IMR-90 (cell line): Measurements from ENCODE around the gene SLC25A26. TPM values are rescaled to one million over a fixed set of nuclear protein-coding genes. Genes with fewer than 3 reads are reported as not detected.

Experiments used
- ATAC-seq: fragments of 200-7000 bp; cut with Tn5 transposase; 2 replicates; pipeline ENCODE4 v1.9.1; 2020; ENCODE audit warnings: low read depth, mild to moderate bottlenecking, moderate library complexity
- BruUV-seq: library from RNA; stranded (reverse); fragments of 400-500 nt; replicated peaks from 2 replicates; lab custom pipeline; 2021; lab: Mats Ljungman, UMichigan
- CTCF ChIA-PET: fragments of 300-600 bp; formaldehyde crosslinking; extraction: SDS; loops from one replicate; lab custom pipeline; 2021; ENCODE audit warnings: antibody characterized with exemption; lab: Yijun Ruan, JAX
- POLR2A ChIA-PET: fragments of 300-600 bp; sonication (Branson Sonifier 250); formaldehyde crosslinking; loops from one replicate; lab custom pipeline; 2022; ENCODE audit warnings: antibody characterized with exemption; ENCODE audit not compliant: unreplicated experiment; lab: Charles Lee
- DNase-seq: peaks from one replicate; pipeline ENCODE4 v3.0.0; 2013
- H2AFZ ChIP-seq: replicated peaks from 2 replicates; pipeline ENCODE3; 2013; ENCODE audit warnings: low read length, mild to moderate bottlenecking; ENCODE audit not compliant: poor library complexity
- H2AK5ac ChIP-seq: 2 replicates; pipeline ENCODE4 v1.6.1; 2013; ENCODE audit warnings: low read depth, low read length, inconsistent platforms
- H2AK9ac ChIP-seq: replicated peaks from 2 replicates; pipeline ENCODE3; 2013; ENCODE audit warnings: mild to moderate bottlenecking, low read depth, low read length, moderate library complexity; ENCODE audit not compliant: poor library complexity
- H2BK120ac ChIP-seq: 2 replicates; pipeline ENCODE4 v1.6.1; 2013; ENCODE audit warnings: low read depth, low read length, inconsistent platforms
- H2BK15ac ChIP-seq: 3 replicates; pipeline ENCODE4 v1.6.1; 2013; ENCODE audit warnings: low read depth, low read length, inconsistent platforms
- H2BK20ac ChIP-seq: 2 replicates; pipeline ENCODE4 v1.6.1; 2013; ENCODE audit warnings: low read depth, mild to moderate bottlenecking, inconsistent platforms, low read length, moderate library complexity
- H2BK5ac ChIP-seq: 2 replicates; pipeline ENCODE4 v1.6.1; 2013; ENCODE audit warnings: mild to moderate bottlenecking, low read depth, low read length, inconsistent platforms; ENCODE audit not compliant: poor library complexity, severe bottlenecking
- H3K14ac ChIP-seq: replicated peaks from 2 replicates; pipeline ENCODE4 v1.6.1; 2013; ENCODE audit warnings: low read depth, low read length, inconsistent platforms
- H3K18ac ChIP-seq: 2 replicates; pipeline ENCODE4 v1.6.1; 2013; ENCODE audit warnings: low read depth, low read length, control low read depth
- H3K23ac ChIP-seq: 2 replicates; pipeline ENCODE4 v1.6.1; 2013; ENCODE audit warnings: low read depth, low read length, inconsistent platforms
- H3K27ac ChIP-seq: 2 replicates; pipeline ENCODE4 v1.5.1; 2013; ENCODE audit warnings: mild to moderate bottlenecking, control low read depth, low read length; ENCODE audit not compliant: insufficient read depth
- H3K27me3 ChIP-seq: 2 replicates; pipeline ENCODE4 v1.6.1; 2013; ENCODE audit warnings: low read length; ENCODE audit not compliant: control insufficient read depth, insufficient read depth
- H3K36me3 ChIP-seq: 2 replicates; pipeline ENCODE4 v1.6.1; 2013; ENCODE audit warnings: low read length, mixed read lengths; ENCODE audit not compliant: control insufficient read depth, insufficient read depth
- H3K4ac ChIP-seq: 2 replicates; pipeline ENCODE4 v1.6.1; 2013; ENCODE audit warnings: low read depth, low read length, inconsistent platforms
- H3K4me1 ChIP-seq: 2 replicates; pipeline ENCODE4 v1.6.1; 2013; ENCODE audit warnings: low read length, mixed read lengths; ENCODE audit not compliant: control insufficient read depth, insufficient read depth
- H3K4me2 ChIP-seq: 2 replicates; pipeline ENCODE4 v1.6.1; 2013; ENCODE audit warnings: low read depth, mild to moderate bottlenecking, control low read depth, low read length, moderate library complexity
- H3K4me3 ChIP-seq: 2 replicates; pipeline ENCODE4 v1.5.1; 2013; ENCODE audit warnings: low read depth, mild to moderate bottlenecking, control low read depth, low read length, moderate library complexity; ENCODE audit not compliant: insufficient read depth
- H3K56ac ChIP-seq: 2 replicates; pipeline ENCODE4 v1.6.1; 2013; ENCODE audit warnings: low read length, inconsistent platforms; ENCODE audit not compliant: insufficient read depth; ENCODE audit errors: extremely low read depth
- H3K79me1 ChIP-seq, 2 experiments: 2 replicates each; pipeline ENCODE4 v1.6.1; 2013; ENCODE audit warnings: low read length in 2 of 2, inconsistent platforms in 1 of 2, low read depth in 1 of 2
- H3K9ac ChIP-seq: 2 replicates; pipeline ENCODE4 v1.6.1; 2013; ENCODE audit warnings: low read depth, low read length, control low read depth
- H3K9me1 ChIP-seq: 2 replicates; pipeline ENCODE4 v1.6.1; 2013; ENCODE audit warnings: low read length, inconsistent platforms; ENCODE audit not compliant: insufficient read depth
- H3K9me3 ChIP-seq: 2 replicates; pipeline ENCODE4 v1.6.1; 2013; ENCODE audit warnings: low read length; ENCODE audit not compliant: control insufficient read depth, insufficient read depth
- H4K20me1 ChIP-seq: 2 replicates; pipeline ENCODE4 v1.6.1; 2013; ENCODE audit warnings: low read length, inconsistent platforms; ENCODE audit not compliant: insufficient read depth
- H4K5ac ChIP-seq: 2 replicates; pipeline ENCODE4 v1.6.1; 2013; ENCODE audit warnings: mild to moderate bottlenecking, low read depth, low read length, control low read depth
- H4K8ac ChIP-seq, 2 experiments: 2 replicates each; pipeline ENCODE4 v1.6.1; 2013; ENCODE audit warnings: low read depth in 2 of 2, low read length in 2 of 2, control low read depth in 1 of 2, inconsistent platforms in 1 of 2
- H4K91ac ChIP-seq: 2 replicates; pipeline ENCODE4 v1.6.1; 2013; ENCODE audit warnings: low read depth, low read length, inconsistent platforms; ENCODE audit not compliant: insufficient read depth
- CEBPB ChIP-seq: IDR thresholded peaks from 2 replicates; pipeline ENCODE4 v1.6.1; 2012; ENCODE audit warnings: low read depth, low read length, improper control_type of control experiment
- CHD1 ChIP-seq: IDR thresholded peaks from 2 replicates; pipeline ENCODE4 v1.6.1; 2012; ENCODE audit warnings: low read depth, low read length, improper control_type of control experiment
- CTCF ChIP-seq: conservative IDR thresholded peaks from 2 replicates; pipeline ENCODE4 v1.5.1; 2012; ENCODE audit warnings: mild to moderate bottlenecking, low read depth, low read length, improper control_type of control experiment
- MAFK ChIP-seq: IDR thresholded peaks from 2 replicates; pipeline ENCODE4 v1.6.1; 2012; ENCODE audit warnings: low read depth, low read length, improper control_type of control experiment
- NFE2L2 ChIP-seq: fragments of 150-350 bp; IDR thresholded peaks from 2 replicates; pipeline ENCODE4 v1.6.1; 2016; ENCODE audit warnings: low read depth, mild to moderate bottlenecking, low read length
- POLR2A ChIP-seq: IDR thresholded peaks from 2 replicates; pipeline ENCODE4 v1.6.1; 2012; ENCODE audit warnings: mild to moderate bottlenecking, low read depth, low read length
- RCOR1 ChIP-seq: IDR thresholded peaks from 2 replicates; pipeline ENCODE4 v1.6.1; 2012; ENCODE audit warnings: mild to moderate bottlenecking, low read length, improper control_type of control experiment; ENCODE audit not compliant: insufficient replicate concordance
- RFX5 ChIP-seq: IDR thresholded peaks from 2 replicates; pipeline ENCODE4 v1.8.0; 2012; ENCODE audit warnings: low read depth, mild to moderate bottlenecking, low read length, moderate library complexity
- SMC3 ChIP-seq: fragments of 150-350 bp; IDR thresholded peaks from 2 replicates; pipeline ENCODE4 v1.6.1; 2016; ENCODE audit warnings: low read depth, mild to moderate bottlenecking, antibody characterized with exemption, low read length, moderate library complexity
- USF2 ChIP-seq: fragments of 150-350 bp; IDR thresholded peaks from 2 replicates; pipeline ENCODE4 v1.6.1; 2017; ENCODE audit warnings: mild to moderate bottlenecking, antibody characterized with exemption, low read length, low read depth
- whole genome bisulfite sequencing, 2 experiments: methylation state at CpG; one replicate each; pipeline versions ENCODE4 v1.1.5 to v1.1.7; 2013; ENCODE audit warnings: missing lambda C conversion rate in 2 of 2; ENCODE audit not compliant: insufficient read length in 1 of 2; ENCODE audit errors: extremely low coverage in 2 of 2; 5-methylcytosine and 5-hydroxymethylcytosine counted together
- dilution Hi-C: fragments of 300-500 bp; cut with HindIII; formaldehyde crosslinking; loops from one replicate; pipeline ENCODE4 v1.14.3; 2018; ENCODE audit warnings: low sequenced_read_pairs; ENCODE audit not compliant: unreplicated experiment
- in situ Hi-C: fragments of 300-500 bp; cut with MboI; formaldehyde crosslinking; loops from 3 replicates; pipeline ENCODE4 v1.14.3; 2019; ENCODE audit warnings: low sequenced_read_pairs, inconsistent platforms, mixed read lengths
- intact Hi-C: fragments of 100-400 bp; cut with micrococcal nuclease; formaldehyde crosslinking; loops from 2 replicates; pipeline ENCODE4 v1.10.0; 2022
- polyA plus RNA-seq, 3 experiments: library from polyadenylated mRNA; depleted of rRNA; stranded (reverse); fragments of >200 nt; gene quantifications; 2 replicates each; pipeline ENCODE4 v1.2.3, GENCODE V29; 2012; ENCODE audit warnings: low replicate concordance in 1 of 3
- total RNA-seq: library from RNA; depleted of rRNA; stranded (reverse); fragments of >200 nt; gene quantifications from 2 replicates; pipeline ENCODE4 v1.2.3, GENCODE V29; 2012
- TF ChIP-seq, protein P1 (sequence below): fragments of 150-350 bp; IDR thresholded peaks from 2 replicates; pipeline ENCODE4 v1.6.1; 2016; ENCODE audit warnings: low read depth, mild to moderate bottlenecking, low read length, moderate library complexity, borderline replicate concordance

The SLC25A26 gene
- total and polyA plus RNA-seq, 2 of the 4 experiments (the other 2 are of a cell fraction), result 10.9 to 12.7 TPM

DNA sequence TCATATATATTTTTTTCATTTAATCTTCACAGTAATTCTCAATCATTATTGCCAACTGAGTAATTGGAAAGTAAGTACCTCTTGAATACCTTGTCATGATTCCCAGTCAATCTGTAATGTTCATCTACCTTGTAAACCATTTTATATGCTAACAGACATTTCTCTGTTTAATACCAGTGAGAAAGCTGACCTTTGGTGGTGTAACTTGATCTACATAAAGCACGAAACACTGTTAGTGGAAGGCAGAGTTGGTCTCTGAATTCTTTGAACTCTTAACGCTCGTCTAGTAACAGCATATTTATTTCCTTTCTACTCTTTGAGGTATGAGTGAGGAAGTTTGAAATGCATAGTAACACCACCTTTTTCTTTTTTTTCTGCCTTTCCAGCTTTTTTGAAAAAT is 59.5 kb downstream of the SLC25A26 start:
- H3K4ac ChIP-seq, result no peak overlapping the region
- no peak overlapping the region for H2AK5ac ChIP-seq
- 0 out of 2 replicates have a peak overlapping the region, but pooled peaks have one; percentile 45 for H3K4me2 ChIP-seq
- H3K18ac ChIP-seq, result no peak overlapping the region
- in situ Hi-C loops, result no loop called here
- no TSS peak for BruUV-seq
- no CpG with 5 or more reads among the region's 3 CpGs for WGBS, 2 experiments
- no peak overlapping the region for H2BK120ac ChIP-seq
- H3K27me3 ChIP-seq, result no peaks in the 10 kb centered on the region
- H2AK9ac ChIP-seq, result no peak overlapping the region
- no peak overlapping the region for H4K8ac ChIP-seq
- TF ChIP-seq SMC3, result no peak
- no peak for TF ChIP-seq RCOR1
- no peak for TF ChIP-seq CHD1
- TF ChIP-seq MAFK, result no peak
- no peak for TF ChIP-seq CTCF
- TF ChIP-seq, protein P1, sequence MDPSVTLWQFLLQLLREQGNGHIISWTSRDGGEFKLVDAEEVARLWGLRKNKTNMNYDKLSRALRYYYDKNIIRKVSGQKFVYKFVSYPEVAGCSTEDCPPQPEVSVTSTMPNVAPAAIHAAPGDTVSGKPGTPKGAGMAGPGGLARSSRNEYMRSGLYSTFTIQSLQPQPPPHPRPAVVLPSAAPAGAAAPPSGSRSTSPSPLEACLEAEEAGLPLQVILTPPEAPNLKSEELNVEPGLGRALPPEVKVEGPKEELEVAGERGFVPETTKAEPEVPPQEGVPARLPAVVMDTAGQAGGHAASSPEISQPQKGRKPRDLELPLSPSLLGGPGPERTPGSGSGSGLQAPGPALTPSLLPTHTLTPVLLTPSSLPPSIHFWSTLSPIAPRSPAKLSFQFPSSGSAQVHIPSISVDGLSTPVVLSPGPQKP, result no peak
- no peak for TF ChIP-seq CEBPB
- no peak for TF ChIP-seq POLR2A
- TF ChIP-seq NFE2L2, result no peak
- TF ChIP-seq USF2, result no peak
- no peak for TF ChIP-seq RFX5
- no peaks in the 10 kb centered on the region for H3K9me1 ChIP-seq
- no peak overlapping the region for H4K91ac ChIP-seq
- no peaks in the 10 kb centered on the region for H3K9me3 ChIP-seq
- DNase-seq, result peak; percentile 31
- H3K56ac ChIP-seq, result no peak overlapping the region
- no peak overlapping the region; the same call in 1 of the 2 replicates for H3K14ac ChIP-seq
- dilution Hi-C loops, result no loop called here
- H3K36me3 ChIP-seq, result no peaks in the 10 kb centered on the region
- H2BK20ac ChIP-seq, result no peak overlapping the region
- intact Hi-C loops, result no loop called here
- H3K4me1 ChIP-seq, result no peaks in the 10 kb centered on the region
- no peak overlapping the region for H4K5ac ChIP-seq
- ChIA-PET CTCF (interaction anchor here (0.8 kb wide), 1 partner anchor 9 kb away, joined by 3 read pairs; no protein-coding TSS in a partner anchor), POLR2A (no interaction called here)
- no peak overlapping the region for H3K9ac ChIP-seq
- no peak overlapping the region for H2BK15ac ChIP-seq
- H3K23ac ChIP-seq, result 0 out of 2 replicates have a peak overlapping the region, but pooled peaks have one; percentile 17
- ATAC-seq, result no peak
- no peak overlapping the region for H3K4me3 ChIP-seq
- no peaks in the 10 kb centered on the region for H4K20me1 ChIP-seq
- no peak overlapping the region for H2AFZ ChIP-seq
- no peak overlapping the region for H2BK5ac ChIP-seq
- no peak overlapping the region for H3K27ac ChIP-seq
- no peaks in the 10 kb centered on the region for H3K79me1 ChIP-seq
